Gastrocnemius medialis (tissue), 4 donors: ENCODE data around the gene MTHFS.

Source experiments
- CTCF ChIP-seq, 5 experiments: fragments of 450-650 bp in 3 of 5; fragments of 200-600 bp in 2 of 5; sonication (generic) in 2 of 5; IDR thresholded peaks in 4 of 5; conservative IDR thresholded peaks in 1 of 5; 1 replicate in 4 of 5; 2 replicates in 1 of 5; pipeline ENCODE4 v1.5.1; 2016 to 2019; ENCODE audit warnings: antibody characterized with exemption in 5 of 5, mild to moderate bottlenecking in 3 of 5, moderate library complexity in 3 of 5
- POLR2A ChIP-seq, 2 donors: fragments of 450-650 bp; IDR thresholded peaks; one replicate each; pipeline ENCODE4 v1.6.1; 2017; ENCODE audit warnings: antibody characterized with exemption in 2 of 2, mild to moderate bottlenecking in 2 of 2, moderate library complexity in 2 of 2

DNA sequence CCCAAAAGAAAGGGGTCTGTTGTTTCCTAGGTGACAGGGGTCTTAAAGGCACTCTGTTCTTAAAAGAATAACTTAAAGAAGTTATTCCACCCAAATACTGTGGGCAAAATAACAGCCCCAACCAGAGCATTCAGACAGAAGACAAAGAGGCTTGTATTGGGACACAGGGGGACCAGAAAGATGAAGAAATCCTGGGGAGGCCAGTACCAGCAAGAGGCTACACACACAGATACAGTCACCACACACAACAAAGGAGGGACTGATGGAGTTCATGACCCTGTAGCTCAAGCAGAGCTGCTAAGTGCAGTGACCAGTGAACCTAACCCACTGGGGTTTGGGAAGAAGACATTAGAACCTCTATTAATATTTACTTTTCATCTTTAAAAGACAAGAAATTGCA, 59.0 kb downstream of the MTHFS start:
- TF ChIP-seq CTCF (IDR thresholded peaks at IDR 0.05 in 4 of 5, conservative IDR thresholded peaks at IDR 0.05 in 1 of 5) = no peak
- no peak for TF ChIP-seq POLR2A (IDR thresholded peaks at IDR 0.05)
